Keratinocyte (primary cell): ENCODE measurements around the gene DPYSL5. TPM values are rescaled to one million over a fixed set of nuclear protein-coding genes. Genes with fewer than 3 reads are reported as not detected.

ENCODE experiments used
- DNase-seq: peaks from one replicate; pipeline ENCODE4 v3.0.0-alpha.2; 2011; ENCODE audit warnings: low read depth, missing footprints, low spot score
- FAIRE-seq: peaks from 2 replicates; lab custom pipeline; 2011; peaks lifted over from hg19 to GRCh38; lab: Jason Lieb, UNC
- H2AFZ ChIP-seq: 2 replicates; pipeline ENCODE4 v1.6.0; 2012; ENCODE audit warnings: low read length, control low read depth, inconsistent platforms; ENCODE audit not compliant: control insufficient read depth
- H3K27ac ChIP-seq: 2 replicates; pipeline ENCODE4 v1.5.1; 2011; ENCODE audit warnings: low read length; ENCODE audit not compliant: control insufficient read depth, insufficient read depth
- H3K27me3 ChIP-seq: 3 replicates; pipeline ENCODE4 v1.6.0; 2011; ENCODE audit warnings: low read length; ENCODE audit not compliant: control insufficient read depth, insufficient read depth; ENCODE audit errors: extremely low read depth
- H3K36me3 ChIP-seq, 2 experiments: 2 replicates in 1 of 2; 3 replicates in 1 of 2; pipeline ENCODE4 v1.5.1; 2011; ENCODE audit warnings: low read length in 2 of 2, mild to moderate bottlenecking in 1 of 2; ENCODE audit not compliant: control insufficient read depth in 2 of 2, insufficient read depth in 2 of 2; ENCODE audit errors: extremely low read depth in 1 of 2
- H3K4me1 ChIP-seq: 3 replicates; pipeline ENCODE4 v1.5.1; 2011; ENCODE audit warnings: low read length; ENCODE audit not compliant: control insufficient read depth, insufficient read depth; ENCODE audit errors: extremely low read depth
- H3K4me2 ChIP-seq: 3 replicates; pipeline ENCODE4 v1.6.0; 2011; ENCODE audit warnings: low read depth, low read length; ENCODE audit not compliant: control insufficient read depth, insufficient read depth; ENCODE audit errors: extremely low read depth
- H3K4me3 ChIP-seq, 3 experiments: fragments of 200-600 bp in 1 of 3; sonication (generic) in 1 of 3; 2 replicates in 2 of 3; 3 replicates in 1 of 3; pipeline ENCODE4 v1.5.1; 2011 to 2016; ENCODE audit warnings: low read length in 3 of 3, mild to moderate bottlenecking in 3 of 3, control low read depth in 2 of 3, inconsistent platforms in 1 of 3, low read depth in 1 of 3, mixed read lengths in 1 of 3, mixed run types in 1 of 3, moderate library complexity in 1 of 3; ENCODE audit not compliant: control insufficient read depth in 2 of 3, insufficient read depth in 2 of 3; ENCODE audit errors: extremely low read depth in 1 of 3
- H3K79me2 ChIP-seq: 2 replicates; pipeline ENCODE4 v1.6.0; 2012; ENCODE audit warnings: low read length; ENCODE audit not compliant: control insufficient read depth, insufficient read depth
- H3K9ac ChIP-seq: 3 replicates; pipeline ENCODE4 v1.6.0; 2011; ENCODE audit warnings: low read length; ENCODE audit not compliant: control insufficient read depth, insufficient read depth; ENCODE audit errors: extremely low read depth
- H3K9me1 ChIP-seq: 3 replicates; pipeline ENCODE4 v1.6.0; 2011; ENCODE audit warnings: low read length; ENCODE audit not compliant: control insufficient read depth, insufficient read depth; ENCODE audit errors: extremely low read depth
- H3K9me3 ChIP-seq: 2 replicates; pipeline ENCODE4 v1.5.1; 2012; ENCODE audit warnings: low read depth, low read length; ENCODE audit not compliant: control insufficient read depth
- H4K20me1 ChIP-seq: 3 replicates; pipeline ENCODE4 v1.6.0; 2011; ENCODE audit warnings: low read length; ENCODE audit not compliant: control insufficient read depth, insufficient read depth; ENCODE audit errors: extremely low read depth
- EZH2 ChIP-seq: IDR thresholded peaks from one replicate; pipeline ENCODE4 v1.6.1; 2012; ENCODE audit warnings: inconsistent platforms, mild to moderate bottlenecking, low read length, moderate library complexity
- dilution Hi-C: fragments of 300-500 bp; cut with MboI; formaldehyde crosslinking; loops from one replicate; pipeline ENCODE4 v1.7.0; 2020; ENCODE audit warnings: low sequenced_read_pairs; ENCODE audit not compliant: extremely low pct_ligation_motif_present
- polyA plus RNA-seq, 5 experiments: library from polyadenylated mRNA; depleted of rRNA in 3 of 5; stranded (reverse) in 3 of 5; stranded (forward) in 1 of 5; unstranded in 1 of 5; fragments of >200 nt; gene quantifications; 1 replicate in 1 of 5; 2 replicates in 3 of 5; 3 replicates in 1 of 5; pipeline versions ENCODE4 v1.2.1 to v1.2.3, GENCODE V29; 2011 to 2012; ENCODE audit warnings: missing spikeins in 2 of 5, low read depth in 1 of 5, low replicate concordance in 1 of 5
- TF ChIP-seq, protein P1 (sequence below), 3 experiments: IDR thresholded peaks in 1 of 3; conservative IDR thresholded peaks in 1 of 3; optimal IDR thresholded peaks in 1 of 3; 2 replicates in 2 of 3; 3 replicates in 1 of 3; pipeline versions ENCODE3 to v1.5.1; 2011; ENCODE audit warnings: low read length in 3 of 3, mild to moderate bottlenecking in 3 of 3, moderate library complexity in 2 of 3, control low read depth in 1 of 3, inconsistent platforms in 1 of 3; ENCODE audit not compliant: insufficient read depth in 2 of 3; ENCODE audit errors: extremely low read depth in 1 of 3

Gene DPYSL5
- polyA plus RNA-seq, 1 donor (not counting 4 experiments of a cell fraction or from before 2014, with no cell fraction given): not detected

DNA sequence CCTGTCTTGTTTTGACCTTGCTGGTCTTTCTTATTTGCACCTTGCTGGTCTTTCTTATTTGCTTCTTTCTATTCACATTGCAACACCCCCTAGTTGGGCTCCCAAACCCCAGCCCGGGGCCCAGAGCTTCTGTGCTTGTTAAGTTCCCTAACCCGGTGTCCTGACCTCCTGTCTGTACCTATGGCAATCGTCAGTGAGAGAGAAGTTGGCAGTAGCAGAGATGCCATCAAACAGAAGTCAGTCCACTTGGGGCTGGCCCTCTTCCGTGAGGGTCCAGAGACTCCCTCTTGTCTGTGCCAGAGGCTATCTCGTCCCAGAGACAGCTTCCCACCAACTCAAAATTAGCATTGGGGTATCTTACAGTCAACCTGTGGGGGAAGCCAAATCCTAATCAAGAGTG is 55.7 kb downstream of the DPYSL5 start:
- H3K27ac ChIP-seq: no peak overlapping the region
- H3K9me1 ChIP-seq: no peaks in the 10 kb centered on the region
- dilution Hi-C loops: no loop called here
- H3K27me3 ChIP-seq: peaks cover 27% of the 10 kb centered on the region
- no peak overlapping the region for H3K4me2 ChIP-seq
- H4K20me1 ChIP-seq: no peaks in the 10 kb centered on the region
- FAIRE-seq: no peak
- no peak for DNase-seq
- TF ChIP-seq, protein P1, sequence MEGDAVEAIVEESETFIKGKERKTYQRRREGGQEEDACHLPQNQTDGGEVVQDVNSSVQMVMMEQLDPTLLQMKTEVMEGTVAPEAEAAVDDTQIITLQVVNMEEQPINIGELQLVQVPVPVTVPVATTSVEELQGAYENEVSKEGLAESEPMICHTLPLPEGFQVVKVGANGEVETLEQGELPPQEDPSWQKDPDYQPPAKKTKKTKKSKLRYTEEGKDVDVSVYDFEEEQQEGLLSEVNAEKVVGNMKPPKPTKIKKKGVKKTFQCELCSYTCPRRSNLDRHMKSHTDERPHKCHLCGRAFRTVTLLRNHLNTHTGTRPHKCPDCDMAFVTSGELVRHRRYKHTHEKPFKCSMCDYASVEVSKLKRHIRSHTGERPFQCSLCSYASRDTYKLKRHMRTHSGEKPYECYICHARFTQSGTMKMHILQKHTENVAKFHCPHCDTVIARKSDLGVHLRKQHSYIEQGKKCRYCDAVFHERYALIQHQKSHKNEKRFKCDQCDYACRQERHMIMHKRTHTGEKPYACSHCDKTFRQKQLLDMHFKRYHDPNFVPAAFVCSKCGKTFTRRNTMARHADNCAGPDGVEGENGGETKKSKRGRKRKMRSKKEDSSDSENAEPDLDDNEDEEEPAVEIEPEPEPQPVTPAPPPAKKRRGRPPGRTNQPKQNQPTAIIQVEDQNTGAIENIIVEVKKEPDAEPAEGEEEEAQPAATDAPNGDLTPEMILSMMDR (optimal IDR thresholded peaks at IDR 0.05 in 1 of 3, IDR thresholded peaks at IDR 0.05 in 1 of 3, conservative IDR thresholded peaks at IDR 0.05 in 1 of 3; ENCODE audit: extremely low read depth in 1 of 3, insufficient read depth in 2 of 3, low read length in 3 of 3): no peak
- TF ChIP-seq EZH2: no peak
- H3K9ac ChIP-seq: no peak overlapping the region
- no peak overlapping the region for H3K4me3 ChIP-seq
- no peaks in the 10 kb centered on the region for H3K9me3 ChIP-seq
- no peak overlapping the region for H2AFZ ChIP-seq
- H3K79me2 ChIP-seq: no peaks in the 10 kb centered on the region
- no peaks in the 10 kb centered on the region for H3K36me3 ChIP-seq
- no peaks in the 10 kb centered on the region for H3K4me1 ChIP-seq

DNA sequence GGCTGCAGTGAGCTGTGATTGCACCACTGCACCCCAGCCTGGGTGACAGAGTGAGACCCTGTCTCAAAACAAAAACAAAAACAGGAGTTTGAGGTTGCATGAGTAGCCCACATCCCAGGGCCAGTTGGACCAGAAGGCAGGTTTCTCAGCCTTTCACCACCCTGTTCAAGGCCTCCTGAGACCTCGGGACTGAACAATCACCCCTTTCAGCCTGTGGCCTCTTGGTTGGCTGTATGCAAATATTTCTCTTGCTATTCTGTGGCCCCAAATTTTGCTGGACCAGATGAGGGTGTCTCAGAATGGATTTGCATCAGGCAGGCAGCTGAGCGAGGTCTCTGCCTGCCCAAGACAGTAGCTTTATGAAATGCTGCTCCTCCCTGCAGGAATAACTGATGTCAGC is 56.9 kb downstream of the DPYSL5 start:
- Histone ChIP-seq H3K9me3 (no peaks in the 10 kb centered on the region), H3K9ac (no peak overlapping the region), H2AFZ (no peak overlapping the region), H3K27me3 (peaks cover 27% of the 10 kb centered on the region), H3K27ac (no peak overlapping the region), H3K4me1 (no peaks in the 10 kb centered on the region), H4K20me1 (no peaks in the 10 kb centered on the region), H3K9me1 (no peaks in the 10 kb centered on the region), H3K4me2 (no peak overlapping the region), H3K4me3 (no peak overlapping the region), H3K79me2 (no peaks in the 10 kb centered on the region), H3K36me3 (no peaks in the 10 kb centered on the region)
- dilution Hi-C loops: no loop called here
- TF ChIP-seq, protein P1 (optimal IDR thresholded peaks at IDR 0.05 in 1 of 3, IDR thresholded peaks at IDR 0.05 in 1 of 3, conservative IDR thresholded peaks at IDR 0.05 in 1 of 3; ENCODE audit: extremely low read depth in 1 of 3, insufficient read depth in 2 of 3, low read length in 3 of 3): no peak
- FAIRE-seq (no peak), DNase-seq (no peak)
